Measurements from ENCODE around the gene PTGS1.
"Not testable (repeated sequence)": the region's sequence is repeated elsewhere in the genome, so short reads cannot be mapped to it uniquely, and the experiment has no call there.

The PTGS1 gene

GRCh38 chr9:122360891-122361290 is 9.9 kb upstream of the PTGS1 start:
- no peaks in the 10 kb centered on the region for H3K36me3 ChIP-seq (replicated peaks; ENCODE audit: insufficient read depth, low read length)
- TF ChIP-seq EZH2 (optimal IDR thresholded peaks at IDR 0.05; ENCODE audit: low read depth, low read length) (no peak), EZH2phosphoT487 (IDR thresholded peaks at IDR 0.05; ENCODE audit: low read length) (no peak)
- TF ChIP-seq, protein P1, sequence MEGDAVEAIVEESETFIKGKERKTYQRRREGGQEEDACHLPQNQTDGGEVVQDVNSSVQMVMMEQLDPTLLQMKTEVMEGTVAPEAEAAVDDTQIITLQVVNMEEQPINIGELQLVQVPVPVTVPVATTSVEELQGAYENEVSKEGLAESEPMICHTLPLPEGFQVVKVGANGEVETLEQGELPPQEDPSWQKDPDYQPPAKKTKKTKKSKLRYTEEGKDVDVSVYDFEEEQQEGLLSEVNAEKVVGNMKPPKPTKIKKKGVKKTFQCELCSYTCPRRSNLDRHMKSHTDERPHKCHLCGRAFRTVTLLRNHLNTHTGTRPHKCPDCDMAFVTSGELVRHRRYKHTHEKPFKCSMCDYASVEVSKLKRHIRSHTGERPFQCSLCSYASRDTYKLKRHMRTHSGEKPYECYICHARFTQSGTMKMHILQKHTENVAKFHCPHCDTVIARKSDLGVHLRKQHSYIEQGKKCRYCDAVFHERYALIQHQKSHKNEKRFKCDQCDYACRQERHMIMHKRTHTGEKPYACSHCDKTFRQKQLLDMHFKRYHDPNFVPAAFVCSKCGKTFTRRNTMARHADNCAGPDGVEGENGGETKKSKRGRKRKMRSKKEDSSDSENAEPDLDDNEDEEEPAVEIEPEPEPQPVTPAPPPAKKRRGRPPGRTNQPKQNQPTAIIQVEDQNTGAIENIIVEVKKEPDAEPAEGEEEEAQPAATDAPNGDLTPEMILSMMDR (IDR thresholded peaks at IDR 0.05; ENCODE audit: low read length), result no peak
- H3K4me2 ChIP-seq (ENCODE audit: low read depth, low read length), result no peak overlapping the region
- no peaks in the 10 kb centered on the region for H3F3A ChIP-seq (ENCODE audit: insufficient read depth, low read length)
- H3K9ac ChIP-seq (ENCODE audit: low read length), result no peak overlapping the region
- H4K20me1 ChIP-seq (ENCODE audit: insufficient read depth, low read length), result no peaks in the 10 kb centered on the region
- H3K27ac ChIP-seq (ENCODE audit: low read length), result no peak overlapping the region
- no peak overlapping the region for H2AFZ ChIP-seq (ENCODE audit: low read length)
- no peaks in the 10 kb centered on the region for H3K9me3 ChIP-seq (replicated peaks; ENCODE audit: insufficient read depth, low read length)
- no peak overlapping the region for H3K4me3 ChIP-seq (ENCODE audit: low read length)
- H3K27me3 ChIP-seq (replicated peaks; ENCODE audit: insufficient read depth, low read length), result no peaks in the 10 kb centered on the region
- no peaks in the 10 kb centered on the region for H3K4me1 ChIP-seq (ENCODE audit: low read length)
- H3K9me2 ChIP-seq (replicated peaks; ENCODE audit: insufficient read depth, low read length), result no peaks in the 10 kb centered on the region
- no peak for DNase-seq
- no peaks in the 10 kb centered on the region for H3K79me2 ChIP-seq (ENCODE audit: low read length)

- not testable (repeated sequence) for H3K4me2 ChIP-seq (ENCODE audit: low read depth, low read length); H2AFZ ChIP-seq (ENCODE audit: low read length); H3K4me3 ChIP-seq (ENCODE audit: low read length); H4K20me1 ChIP-seq (ENCODE audit: insufficient read depth, low read length); H3K79me2 ChIP-seq (ENCODE audit: low read length); H3K36me3 ChIP-seq (replicated peaks; ENCODE audit: insufficient read depth, low read length); H3K9ac ChIP-seq (ENCODE audit: low read length); H3K9me2 ChIP-seq (replicated peaks; ENCODE audit: insufficient read depth, low read length); H3K9me3 ChIP-seq (replicated peaks; ENCODE audit: insufficient read depth, low read length); H3F3A ChIP-seq (ENCODE audit: insufficient read depth, low read length); H3K27ac ChIP-seq (ENCODE audit: low read length); DNase-seq; H3K27me3 ChIP-seq (replicated peaks; ENCODE audit: insufficient read depth, low read length)
- peaks cover 12% of the 10 kb centered on the region; the same call in 1 of the 2 replicates for H3K4me1 ChIP-seq (ENCODE audit: low read length)
Measured at GRCh38 chr9:122363131-122363530, 7.7 kb upstream of the PTGS1 start.

DNA sequence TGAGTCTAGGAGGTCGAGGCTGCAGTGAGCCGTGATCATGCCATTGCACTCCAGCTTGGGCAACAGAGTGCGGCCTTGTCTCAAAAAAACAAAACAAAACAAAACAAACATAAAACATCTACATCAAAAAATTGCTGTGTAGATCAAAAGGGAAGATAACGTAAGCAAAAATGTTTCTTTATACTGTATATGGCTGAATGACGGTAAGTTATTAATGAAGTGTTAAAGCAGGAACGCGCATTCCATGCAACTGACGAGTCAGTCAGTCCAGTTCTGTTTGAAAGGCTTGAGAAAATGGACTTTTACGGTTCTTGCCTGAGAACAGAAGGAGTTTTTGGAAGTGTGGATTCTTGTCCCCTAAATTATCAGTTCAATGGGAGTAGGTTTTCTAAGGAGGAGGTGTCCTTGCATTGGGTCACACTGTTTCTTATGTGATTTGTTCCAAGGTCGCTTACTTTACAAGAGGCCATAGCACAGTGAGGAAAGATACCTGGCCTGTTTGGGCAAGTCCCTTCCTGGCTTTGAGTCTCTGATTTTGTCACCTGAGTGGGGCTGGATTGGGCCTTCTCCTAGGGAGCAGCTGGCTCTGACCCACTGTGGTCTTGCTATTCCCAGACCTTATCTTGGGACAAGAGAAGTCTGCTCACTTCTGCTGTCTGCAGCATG is 6.6 kb upstream of the PTGS1 start:
- Histone ChIP-seq H3K27me3 (replicated peaks; ENCODE audit: insufficient read depth, low read length) (no peaks in the 10 kb centered on the region), H3K36me3 (replicated peaks; ENCODE audit: insufficient read depth, low read length) (no peaks in the 10 kb centered on the region), H2AFZ (ENCODE audit: low read length) (no peak overlapping the region), H3K9me3 (replicated peaks; ENCODE audit: insufficient read depth, low read length) (no peaks in the 10 kb centered on the region), H3F3A (ENCODE audit: insufficient read depth, low read length) (peaks cover 7% of the 10 kb centered on the region), H3K4me1 (ENCODE audit: low read length) (peaks cover 12% of the 10 kb centered on the region; the same call in 1 of the 2 replicates), H3K4me3 (ENCODE audit: low read length) (no peak overlapping the region), H4K20me1 (ENCODE audit: insufficient read depth, low read length) (no peaks in the 10 kb centered on the region), H3K4me2 (ENCODE audit: low read depth, low read length) (no peak overlapping the region), H3K27ac (ENCODE audit: low read length) (no peak overlapping the region), H3K79me2 (ENCODE audit: low read length) (no peaks in the 10 kb centered on the region), H3K9ac (ENCODE audit: low read length) (no peak overlapping the region), H3K9me2 (replicated peaks; ENCODE audit: insufficient read depth, low read length) (no peaks in the 10 kb centered on the region)
- no peak for DNase-seq
- TF ChIP-seq, protein P1 (IDR thresholded peaks at IDR 0.05; ENCODE audit: low read length), result no peak
- TF ChIP-seq EZH2 (optimal IDR thresholded peaks at IDR 0.05; ENCODE audit: low read depth, low read length) (no peak), EZH2phosphoT487 (IDR thresholded peaks at IDR 0.05; ENCODE audit: low read length) (no peak)

GRCh38 chr9:122364783-122365150 is 6.1 kb upstream of the PTGS1 start:
- no peak for TF ChIP-seq EZH2 (optimal IDR thresholded peaks at IDR 0.05; ENCODE audit: low read depth, low read length)
- TF ChIP-seq, protein P1 (IDR thresholded peaks at IDR 0.05; ENCODE audit: low read length), result no peak
- TF ChIP-seq EZH2phosphoT487 (IDR thresholded peaks at IDR 0.05; ENCODE audit: low read length), result no peak
- Histone ChIP-seq H3K4me3 (ENCODE audit: low read length) (no peak overlapping the region), H2AFZ (ENCODE audit: low read length) (no peak overlapping the region), H3K9me2 (replicated peaks; ENCODE audit: insufficient read depth, low read length) (no peaks in the 10 kb centered on the region), H3F3A (ENCODE audit: insufficient read depth, low read length) (peaks cover 7% of the 10 kb centered on the region), H3K79me2 (ENCODE audit: low read length) (no peaks in the 10 kb centered on the region), H3K27me3 (replicated peaks; ENCODE audit: insufficient read depth, low read length) (no peaks in the 10 kb centered on the region), H3K9me3 (replicated peaks; ENCODE audit: insufficient read depth, low read length) (no peaks in the 10 kb centered on the region), H3K4me2 (ENCODE audit: low read depth, low read length) (no peak overlapping the region), H3K4me1 (ENCODE audit: low read length) (peaks cover 12% of the 10 kb centered on the region; the same call in 1 of the 2 replicates), H3K9ac (ENCODE audit: low read length) (no peak overlapping the region), H3K36me3 (replicated peaks; ENCODE audit: insufficient read depth, low read length) (no peaks in the 10 kb centered on the region), H3K27ac (ENCODE audit: low read length) (no peak overlapping the region), H4K20me1 (ENCODE audit: insufficient read depth, low read length) (no peaks in the 10 kb centered on the region)
- no peak for DNase-seq

Data from MM.1S (cell line).